HUES48 (cell line): ENCODE data around the gene TTC28.
A peak's percentile ranks its signal among the peaks of the same experiment; 100 is the strongest.
"Not testable (repeated sequence)": the region's sequence is repeated elsewhere in the genome, so short reads cannot be mapped to it uniquely, and the experiment has no call there.

Experiments used
- H3K27ac ChIP-seq: one replicate; pipeline ENCODE4 v1.7.0; 2013; ENCODE audit warnings: low read depth, low read length, inconsistent platforms
- H3K27me3 ChIP-seq: 2 replicates; pipeline ENCODE4 v1.6.1; 2013; ENCODE audit warnings: mild to moderate bottlenecking, low read length; ENCODE audit not compliant: control insufficient read depth, insufficient read depth
- H3K36me3 ChIP-seq: 2 replicates; pipeline ENCODE4 v1.6.1; 2013; ENCODE audit warnings: low read length; ENCODE audit not compliant: control insufficient read depth, insufficient read depth
- H3K4me1 ChIP-seq: 2 replicates; pipeline ENCODE4 v1.6.1; 2013; ENCODE audit warnings: mild to moderate bottlenecking, low read length; ENCODE audit not compliant: control insufficient read depth, insufficient read depth
- H3K4me3 ChIP-seq: 2 replicates; pipeline ENCODE4 v1.5.1; 2013; ENCODE audit warnings: mild to moderate bottlenecking, low read depth, low read length
- H3K9ac ChIP-seq: 2 replicates; pipeline ENCODE4 v1.6.1; 2013; ENCODE audit warnings: mild to moderate bottlenecking, low read depth, low read length, moderate library complexity
- H3K9me3 ChIP-seq: 2 replicates; pipeline ENCODE4 v1.6.1; 2013; ENCODE audit warnings: low read length; ENCODE audit not compliant: control insufficient read depth, insufficient read depth

The TTC28 gene

GRCh38 chr22:28629420-28630176, 50.0 kb downstream of the TTC28 start:
- H3K36me3 ChIP-seq, result no peaks in the 10 kb centered on the region
- no peaks in the 10 kb centered on the region for H3K9me3 ChIP-seq
- peaks cover 11% of the 10 kb centered on the region for H3K4me1 ChIP-seq
- H3K9ac ChIP-seq, result no peak overlapping the region
- no peaks in the 10 kb centered on the region for H3K27me3 ChIP-seq
- H3K27ac ChIP-seq, result peak overlapping the region; percentile 28
- no peak overlapping the region for H3K4me3 ChIP-seq

GRCh38 chr22:28628766-28629165, 50.9 kb downstream of the TTC28 start:
- H3K4me3 ChIP-seq, result no peak overlapping the region
- H3K27me3 ChIP-seq, result no peaks in the 10 kb centered on the region
- H3K9me3 ChIP-seq, result no peaks in the 10 kb centered on the region
- no peak overlapping the region for H3K27ac ChIP-seq
- no peak overlapping the region for H3K9ac ChIP-seq
- no peaks in the 10 kb centered on the region for H3K36me3 ChIP-seq
- peaks cover 11% of the 10 kb centered on the region for H3K4me1 ChIP-seq

GRCh38 chr22:28627791-28628190, 51.8 kb downstream of the TTC28 start:
- Histone ChIP-seq H3K27me3 (no peaks in the 10 kb centered on the region), H3K36me3 (no peaks in the 10 kb centered on the region), H3K27ac (no peak overlapping the region), H3K9me3 (no peaks in the 10 kb centered on the region), H3K4me3 (no peak overlapping the region), H3K4me1 (peaks cover 11% of the 10 kb centered on the region), H3K9ac (no peak overlapping the region)

DNA sequence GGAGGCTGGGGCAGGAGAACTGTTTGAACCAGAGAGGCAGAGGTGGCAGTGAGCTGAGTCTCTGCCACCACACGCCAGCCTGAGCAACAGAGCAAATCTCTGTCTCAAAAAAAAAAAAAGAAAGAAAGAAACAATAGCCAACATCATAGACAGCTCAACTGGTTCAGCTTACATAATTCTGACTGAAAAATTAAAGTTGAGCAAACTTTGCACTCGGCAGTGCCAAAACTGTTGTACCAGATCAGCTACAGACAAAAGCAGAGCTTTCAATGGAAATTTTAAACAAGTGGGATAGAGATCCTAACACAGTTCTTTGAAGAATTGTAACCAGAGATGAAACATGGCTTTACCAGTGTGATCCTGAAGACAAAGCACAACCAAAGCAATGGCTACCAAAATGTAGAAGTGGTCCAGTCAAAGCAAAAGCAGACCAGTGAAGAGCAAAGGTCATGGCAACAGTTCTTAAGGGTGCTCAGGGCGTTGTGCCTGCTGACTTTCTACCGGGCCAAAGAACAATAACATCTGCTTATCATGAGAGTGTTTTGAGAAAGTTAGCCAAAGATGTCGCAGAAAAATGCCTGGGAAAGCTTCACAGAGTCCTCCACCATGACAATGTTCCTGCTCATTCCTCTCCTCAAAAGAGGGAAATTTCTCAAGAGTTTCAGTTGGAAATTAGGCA, 59.3 kb downstream of the TTC28 start:
- no peaks in the 10 kb centered on the region for H3K36me3 ChIP-seq
- no peaks in the 10 kb centered on the region for H3K4me1 ChIP-seq
- no peak overlapping the region for H3K27ac ChIP-seq
- H3K9me3 ChIP-seq, result no peaks in the 10 kb centered on the region
- no peak overlapping the region for H3K4me3 ChIP-seq
- no peaks in the 10 kb centered on the region for H3K27me3 ChIP-seq
- no peak overlapping the region for H3K9ac ChIP-seq

- H3K4me3 ChIP-seq, result no peak overlapping the region
- no peaks in the 10 kb centered on the region for H3K9me3 ChIP-seq
- no peaks in the 10 kb centered on the region for H3K27me3 ChIP-seq
- H3K36me3 ChIP-seq, result no peaks in the 10 kb centered on the region
- no peak overlapping the region for H3K27ac ChIP-seq
- H3K4me1 ChIP-seq, result no peaks in the 10 kb centered on the region
- no peak overlapping the region for H3K9ac ChIP-seq
These were observed 60.4 kb downstream of the TTC28 start for GRCh38 chr22:28619236-28619635.

DNA sequence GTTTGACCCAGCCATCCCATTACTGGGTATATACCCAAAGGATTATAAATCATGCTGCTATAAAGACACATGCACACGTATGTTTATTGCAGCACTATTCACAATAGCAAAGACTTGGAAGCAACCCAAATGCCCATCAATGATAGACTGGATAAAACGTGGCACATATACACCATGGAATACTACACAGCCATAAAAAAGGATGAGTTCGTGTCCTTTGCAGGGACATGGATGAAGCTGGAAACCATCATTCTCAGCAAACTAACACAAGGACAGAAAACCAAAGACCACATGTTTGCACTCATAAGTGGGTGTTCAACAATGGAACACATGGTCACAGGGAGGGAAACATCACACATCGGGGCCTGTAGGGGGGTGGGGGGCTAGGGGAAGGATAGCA, 64.2 kb downstream of the TTC28 start:
- not testable (repeated sequence) for H3K4me1 ChIP-seq, H3K36me3 ChIP-seq, H3K9ac ChIP-seq, H3K27ac ChIP-seq, H3K9me3 ChIP-seq, H3K4me3 ChIP-seq, H3K27me3 ChIP-seq

DNA sequence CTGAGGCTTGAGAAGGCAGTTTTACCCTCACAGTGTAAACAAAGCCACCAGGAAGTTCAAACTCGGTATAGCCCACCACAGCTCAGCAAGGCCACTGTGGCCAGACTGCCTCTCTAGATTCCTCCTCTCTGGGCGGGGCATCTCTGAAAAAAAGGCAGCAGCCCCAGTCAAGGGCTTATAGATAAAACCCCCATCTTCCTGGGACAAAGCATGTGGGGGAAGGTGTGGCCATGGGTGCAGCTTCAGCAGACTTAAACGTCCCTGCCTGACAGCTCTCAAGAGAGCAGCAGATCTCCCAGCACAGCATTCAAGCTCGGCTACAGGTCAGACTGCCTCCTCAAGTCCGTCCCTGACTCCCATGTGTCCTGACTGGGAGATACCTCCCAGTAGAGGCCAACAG, 69.7 kb downstream of the TTC28 start:
- Histone ChIP-seq H3K4me1 (peaks cover 13% of the 10 kb centered on the region), H3K27ac (no peak overlapping the region), H3K9me3 (no peaks in the 10 kb centered on the region), H3K9ac (no peak overlapping the region), H3K27me3 (no peaks in the 10 kb centered on the region), H3K36me3 (no peaks in the 10 kb centered on the region), H3K4me3 (no peak overlapping the region)

DNA sequence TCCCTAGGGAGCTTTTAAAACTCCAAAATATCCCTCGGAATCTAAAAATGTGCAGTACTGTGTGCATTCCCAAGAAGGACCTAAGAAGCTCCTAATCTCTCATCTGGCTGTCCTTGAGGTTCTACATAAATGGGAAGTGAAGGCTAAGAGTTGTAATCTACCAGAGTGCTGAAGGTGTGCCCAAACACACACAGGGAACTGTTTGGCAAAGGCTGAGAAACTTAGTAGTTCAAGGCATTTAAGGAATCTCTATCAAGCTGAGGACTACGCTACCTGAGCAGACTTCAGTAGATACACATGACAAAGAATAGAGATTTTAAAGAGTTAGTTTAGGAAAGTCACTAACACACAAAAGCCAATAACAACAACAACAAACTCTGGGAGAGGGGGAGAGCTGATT, 71.1 kb downstream of the TTC28 start:
- Histone ChIP-seq H3K27ac (peak overlapping the region; percentile 22), H3K36me3 (no peaks in the 10 kb centered on the region), H3K9me3 (no peaks in the 10 kb centered on the region), H3K4me1 (peaks cover 13% of the 10 kb centered on the region), H3K9ac (no peak overlapping the region), H3K27me3 (no peaks in the 10 kb centered on the region), H3K4me3 (no peak overlapping the region)

- Histone ChIP-seq H3K4me1 (peaks cover 13% of the 10 kb centered on the region), H3K9me3 (no peaks in the 10 kb centered on the region), H3K36me3 (no peaks in the 10 kb centered on the region), H3K9ac (no peak overlapping the region), H3K27me3 (no peaks in the 10 kb centered on the region), H3K4me3 (no peak overlapping the region), H3K27ac (peak overlapping the region; percentile 22)
These were observed 71.8 kb downstream of the TTC28 start for GRCh38 chr22:28607795-28608194.

- no peak overlapping the region for H3K27ac ChIP-seq
- H3K4me1 ChIP-seq, result peaks cover 13% of the 10 kb centered on the region
- no peaks in the 10 kb centered on the region for H3K36me3 ChIP-seq
- H3K27me3 ChIP-seq, result no peaks in the 10 kb centered on the region
- no peak overlapping the region for H3K4me3 ChIP-seq
- H3K9me3 ChIP-seq, result no peaks in the 10 kb centered on the region
- no peak overlapping the region for H3K9ac ChIP-seq
These were observed 74.5 kb downstream of the TTC28 start for GRCh38 chr22:28604966-28605761.

DNA sequence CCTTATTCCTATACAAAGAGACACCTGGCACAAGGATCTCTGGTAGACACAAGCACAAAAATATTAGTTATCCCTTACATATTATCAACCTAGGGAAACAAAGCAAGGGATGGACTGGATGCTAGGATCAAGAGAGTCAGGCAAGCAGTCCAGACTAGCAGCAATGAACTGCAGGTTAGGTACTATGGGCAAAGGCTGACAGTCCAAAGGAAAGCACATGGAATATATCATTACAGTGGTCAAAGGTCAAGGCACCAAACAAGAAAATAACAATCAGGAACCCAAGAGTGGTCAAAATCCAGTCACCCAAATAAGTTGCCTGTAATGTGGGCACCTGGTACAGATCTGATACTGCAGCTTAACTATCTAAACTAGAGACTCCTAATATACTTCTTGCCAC, 77.7 kb downstream of the TTC28 start:
- Histone ChIP-seq H3K27ac (no peak overlapping the region), H3K4me3 (no peak overlapping the region), H3K9ac (no peak overlapping the region), H3K9me3 (no peaks in the 10 kb centered on the region), H3K27me3 (no peaks in the 10 kb centered on the region), H3K4me1 (no peaks in the 10 kb centered on the region), H3K36me3 (no peaks in the 10 kb centered on the region)
